Activated T-cell treated with anti-CD3 and anti-CD28 coated beads for 48 hours (primary cell): Measurements from ENCODE around the gene COPZ2.

Experiments
- DNase-seq: peaks from one replicate; pipeline ENCODE4 v3.0.0-alpha.2; 2020; ENCODE audit warnings: low read depth

COPZ2 gene

DNA sequence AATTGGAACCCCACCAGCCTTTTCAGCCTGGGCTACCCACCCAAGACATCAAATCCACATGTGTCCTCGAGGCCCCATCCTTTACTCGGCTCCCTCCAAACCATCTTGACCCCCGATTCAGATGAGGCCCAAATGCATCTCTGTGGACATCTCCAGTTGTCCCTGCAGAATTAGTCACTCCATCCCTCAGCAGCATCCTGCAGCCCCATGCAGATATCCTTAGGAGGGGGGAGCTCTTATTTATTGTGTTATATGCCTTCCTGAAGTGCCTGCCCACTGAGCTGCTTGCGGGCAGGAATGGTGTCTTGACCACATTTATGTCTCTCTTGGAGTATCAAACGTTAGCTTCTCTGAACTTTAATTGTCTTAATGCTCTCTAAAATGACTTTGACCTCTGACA, 51.1 kb downstream of the COPZ2 start:
- DNase-seq: no peak

DNA sequence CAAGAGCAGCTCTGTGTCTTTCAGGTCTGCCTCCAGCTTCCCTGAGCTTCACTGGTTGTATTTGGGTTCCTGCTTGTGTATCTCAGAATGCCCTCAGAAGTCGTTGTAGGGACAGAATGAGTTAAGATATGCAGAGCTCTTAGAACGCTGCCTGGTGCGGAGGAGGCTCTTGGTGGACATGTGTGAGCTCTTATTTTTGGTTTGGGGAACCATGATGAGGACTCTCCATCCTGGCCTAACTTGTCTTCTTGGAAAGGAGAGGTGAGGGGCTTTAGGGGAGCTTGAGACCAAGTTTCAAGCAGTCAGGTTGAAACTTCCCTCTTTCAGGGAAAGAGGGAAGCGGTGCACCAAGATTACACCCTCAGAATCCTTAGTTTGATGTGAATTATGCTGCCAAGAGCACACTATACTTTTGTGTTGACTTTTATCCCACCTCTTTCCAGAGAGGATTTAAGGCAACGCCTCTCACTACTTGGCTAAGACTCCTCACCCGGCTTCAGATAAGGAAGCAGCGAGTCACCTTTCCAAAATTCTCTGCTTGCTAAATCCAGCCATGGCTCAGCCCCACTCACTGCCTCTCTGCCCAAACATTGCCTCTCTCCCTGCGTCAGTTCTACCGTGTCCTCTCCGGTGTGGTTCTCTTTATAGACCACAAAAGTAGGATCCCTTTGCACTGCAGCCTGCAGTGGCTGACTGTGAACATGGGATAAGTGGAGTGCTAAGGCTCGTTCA, 53.9 kb downstream of the COPZ2 start:
- no peak for DNase-seq

DNA sequence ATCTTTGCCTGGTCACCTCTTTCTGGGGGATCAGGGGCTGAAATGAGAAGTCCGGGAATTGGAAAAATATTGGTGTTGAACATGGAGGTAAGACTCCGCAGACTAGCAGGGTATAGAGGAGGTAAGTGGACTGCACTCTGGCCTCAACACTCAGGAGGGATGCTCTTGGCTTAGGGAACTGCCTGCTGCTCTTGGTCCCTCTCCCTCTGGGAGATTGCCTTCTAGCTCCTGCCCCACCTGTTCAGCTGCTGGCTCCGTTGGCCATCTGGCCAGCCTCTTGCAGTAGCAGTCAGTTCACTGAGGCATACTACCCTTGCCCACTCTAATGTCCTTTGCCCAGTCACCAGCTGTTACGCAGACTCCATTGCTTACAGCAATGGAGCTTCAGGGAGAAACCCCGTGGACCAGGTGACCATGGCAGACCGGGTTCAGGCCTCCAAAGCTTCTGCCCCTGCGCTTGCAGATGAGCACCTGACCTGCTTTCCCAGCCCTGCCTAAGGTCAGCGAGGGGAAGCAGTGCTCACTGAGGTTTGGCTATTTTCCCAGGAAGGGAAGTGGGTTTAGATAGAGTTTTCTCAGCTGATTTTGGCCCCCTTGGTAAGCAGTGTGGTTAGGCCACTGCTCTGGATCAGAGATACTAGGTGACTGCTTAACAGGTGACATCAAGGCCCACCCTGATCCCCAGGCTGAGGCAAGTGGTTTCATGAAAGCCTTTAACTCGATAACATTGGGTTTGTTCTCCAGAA, 54.8 kb downstream of the COPZ2 start:
- DNase-seq: no peak

DNA sequence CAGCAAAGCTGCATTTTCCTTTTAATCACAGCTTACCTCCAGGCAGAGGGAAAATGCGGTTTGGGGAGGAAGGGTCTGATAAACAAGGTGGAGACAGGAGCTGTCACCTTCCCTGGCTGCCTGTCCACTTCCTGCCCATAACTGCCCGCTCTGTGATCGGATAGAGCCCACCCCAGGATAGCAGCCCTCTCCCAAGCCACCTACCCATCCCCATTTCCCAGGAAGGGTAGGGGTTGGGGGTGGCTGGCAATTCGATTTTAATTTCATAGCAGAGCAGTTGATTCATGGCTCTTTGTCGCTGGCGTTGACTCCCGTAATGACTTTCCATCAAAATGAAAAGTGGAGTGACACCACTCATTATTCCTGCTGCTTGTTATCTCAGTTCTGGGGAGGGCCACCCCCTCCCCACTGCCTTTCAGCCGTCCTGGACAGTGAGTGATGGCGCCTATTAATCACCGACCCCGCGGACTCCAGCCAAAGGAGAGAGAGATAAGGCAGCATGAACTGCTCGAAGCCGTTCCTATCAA, 55.4 kb downstream of the COPZ2 start:
- DNase-seq: no peak

DNA sequence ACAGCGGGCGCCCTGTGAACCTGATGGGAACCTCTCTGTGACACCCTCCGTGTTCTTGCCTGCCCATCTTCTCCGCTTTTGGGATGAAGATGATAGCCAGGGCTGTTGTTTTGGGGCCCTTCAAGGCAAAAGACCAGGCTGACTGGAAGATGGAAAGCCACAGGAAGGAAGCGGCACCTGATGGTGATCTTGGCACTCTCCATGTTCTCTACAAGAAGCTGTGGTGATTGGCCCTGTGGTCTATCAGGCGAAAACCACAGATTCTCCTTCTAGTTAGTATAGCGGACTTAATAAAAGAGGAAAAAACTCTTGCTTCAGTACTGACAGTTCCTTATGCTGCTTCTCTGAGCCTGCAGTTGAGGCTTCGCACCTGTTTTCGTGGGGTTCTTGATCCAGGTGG, 56.1 kb downstream of the COPZ2 start:
- no peak for DNase-seq

DNA sequence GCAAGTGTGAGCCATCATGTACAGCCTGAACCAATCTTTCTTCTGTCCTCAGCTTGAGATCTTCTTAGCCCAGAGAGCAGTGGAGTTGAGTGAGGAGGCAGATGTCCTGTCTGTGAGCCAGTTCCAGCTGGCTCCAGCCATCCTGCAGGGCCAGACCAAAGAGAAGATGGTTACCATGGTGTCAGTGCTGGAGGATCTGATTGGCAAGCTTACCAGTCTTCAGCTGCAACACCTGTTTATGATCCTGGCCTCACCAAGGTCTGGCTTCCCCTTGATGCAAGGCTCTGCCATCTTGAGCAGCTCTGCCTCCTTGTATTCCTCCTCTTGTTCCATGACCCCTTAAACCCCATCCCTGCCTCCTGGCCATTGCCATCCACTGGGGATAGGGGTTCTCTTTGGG, 57.1 kb downstream of the COPZ2 start:
- DNase-seq: no peak

GRCh38 chr17:47978324-47978723, 59.3 kb downstream of the COPZ2 start:
- peak; percentile 29 for DNase-seq
